Measurements from ENCODE around the gene CD63.

DNA sequence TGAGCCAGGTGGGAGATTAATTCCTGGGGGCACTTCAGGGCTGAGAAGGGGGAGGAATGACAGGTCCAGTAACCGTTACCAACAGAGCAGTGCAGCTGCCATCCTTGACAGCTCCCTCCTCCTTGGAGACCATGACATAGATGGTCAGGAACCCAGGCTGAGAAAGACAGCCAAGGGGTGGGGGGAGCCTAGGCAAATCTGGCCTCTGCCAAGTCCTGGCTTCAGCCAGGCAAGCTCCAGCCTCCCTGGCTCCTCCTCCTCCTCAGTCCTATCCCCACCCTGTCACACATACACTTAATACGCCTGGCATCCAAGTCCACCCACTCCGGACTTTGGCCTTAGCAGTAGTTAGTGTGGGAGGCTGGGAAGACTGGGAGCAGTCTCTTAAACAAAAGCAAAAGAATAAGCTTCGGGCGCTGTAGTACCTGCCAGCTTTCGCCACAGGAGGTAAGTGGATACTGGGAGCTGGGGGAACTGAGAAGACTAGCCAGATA, 8.7 kb downstream of the CD63 start, which contains the start of gene RDH5:
- no peak for TF ChIP-seq CTCF (IDR thresholded peaks at IDR 0.05)
- TF ChIP-seq POLR2A (IDR thresholded peaks at IDR 0.05): no peak
